ENCODE data around the gene RPGR. TPM values are rescaled to one million over a fixed set of nuclear protein-coding genes. Genes with fewer than 3 reads are reported as not detected.

RPGR gene
- total and polyA plus RNA-seq, 2 experiments from 2014 or later = 7.4 to 36.3 TPM

DNA sequence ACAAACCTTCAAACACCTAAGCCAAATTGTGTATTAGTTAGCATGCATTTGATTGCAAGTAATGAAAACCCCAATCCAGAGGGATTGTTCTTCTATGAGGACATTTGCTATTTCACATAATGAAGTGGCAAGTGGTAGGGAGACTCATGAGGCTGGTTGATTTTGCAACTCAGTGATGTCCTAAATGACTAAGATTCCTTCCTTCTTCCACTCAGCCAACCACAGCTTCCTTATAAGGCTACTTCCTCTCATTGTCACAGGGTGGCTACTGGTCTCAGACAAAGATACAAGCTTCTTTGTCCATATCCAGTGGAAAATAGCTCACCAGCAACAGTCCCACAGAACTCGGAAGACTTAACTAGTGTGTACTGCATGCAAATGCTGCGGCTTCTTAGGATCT lies 19.8 kb upstream of the RPGR start (continued):
- TF ChIP-seq, protein P1, sequence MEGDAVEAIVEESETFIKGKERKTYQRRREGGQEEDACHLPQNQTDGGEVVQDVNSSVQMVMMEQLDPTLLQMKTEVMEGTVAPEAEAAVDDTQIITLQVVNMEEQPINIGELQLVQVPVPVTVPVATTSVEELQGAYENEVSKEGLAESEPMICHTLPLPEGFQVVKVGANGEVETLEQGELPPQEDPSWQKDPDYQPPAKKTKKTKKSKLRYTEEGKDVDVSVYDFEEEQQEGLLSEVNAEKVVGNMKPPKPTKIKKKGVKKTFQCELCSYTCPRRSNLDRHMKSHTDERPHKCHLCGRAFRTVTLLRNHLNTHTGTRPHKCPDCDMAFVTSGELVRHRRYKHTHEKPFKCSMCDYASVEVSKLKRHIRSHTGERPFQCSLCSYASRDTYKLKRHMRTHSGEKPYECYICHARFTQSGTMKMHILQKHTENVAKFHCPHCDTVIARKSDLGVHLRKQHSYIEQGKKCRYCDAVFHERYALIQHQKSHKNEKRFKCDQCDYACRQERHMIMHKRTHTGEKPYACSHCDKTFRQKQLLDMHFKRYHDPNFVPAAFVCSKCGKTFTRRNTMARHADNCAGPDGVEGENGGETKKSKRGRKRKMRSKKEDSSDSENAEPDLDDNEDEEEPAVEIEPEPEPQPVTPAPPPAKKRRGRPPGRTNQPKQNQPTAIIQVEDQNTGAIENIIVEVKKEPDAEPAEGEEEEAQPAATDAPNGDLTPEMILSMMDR (conservative IDR thresholded peaks at IDR 0.05; ENCODE audit: low read depth in 2 of 2) = no peak
- TF ChIP-seq ZNF331 (CRISPR knock-in tag; IDR thresholded peaks at IDR 0.05; ENCODE audit: low read depth) = no peak

DNA sequence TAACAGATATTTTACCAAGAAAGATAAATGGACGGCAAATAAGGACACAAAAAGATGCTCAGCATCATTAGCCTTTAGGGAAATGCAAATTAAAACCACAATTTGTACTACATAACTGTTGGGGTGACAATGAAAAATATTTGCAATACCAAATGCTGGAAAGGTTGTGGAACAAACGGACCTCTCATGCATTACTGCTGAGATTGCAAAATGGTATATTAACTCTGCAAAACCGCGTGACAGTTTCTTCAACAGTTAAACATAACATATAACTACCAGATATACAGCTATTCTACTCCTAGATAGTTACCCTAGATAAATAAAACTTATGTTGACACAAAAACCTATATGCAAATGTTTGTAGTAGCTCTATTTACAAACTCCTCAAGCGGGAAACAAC lies 18.8 kb upstream of the RPGR start:
- H3K79me2 ChIP-seq (replicated peaks; ENCODE audit: insufficient read depth) = no peaks in the 10 kb centered on the region
- TF ChIP-seq, protein P2, sequence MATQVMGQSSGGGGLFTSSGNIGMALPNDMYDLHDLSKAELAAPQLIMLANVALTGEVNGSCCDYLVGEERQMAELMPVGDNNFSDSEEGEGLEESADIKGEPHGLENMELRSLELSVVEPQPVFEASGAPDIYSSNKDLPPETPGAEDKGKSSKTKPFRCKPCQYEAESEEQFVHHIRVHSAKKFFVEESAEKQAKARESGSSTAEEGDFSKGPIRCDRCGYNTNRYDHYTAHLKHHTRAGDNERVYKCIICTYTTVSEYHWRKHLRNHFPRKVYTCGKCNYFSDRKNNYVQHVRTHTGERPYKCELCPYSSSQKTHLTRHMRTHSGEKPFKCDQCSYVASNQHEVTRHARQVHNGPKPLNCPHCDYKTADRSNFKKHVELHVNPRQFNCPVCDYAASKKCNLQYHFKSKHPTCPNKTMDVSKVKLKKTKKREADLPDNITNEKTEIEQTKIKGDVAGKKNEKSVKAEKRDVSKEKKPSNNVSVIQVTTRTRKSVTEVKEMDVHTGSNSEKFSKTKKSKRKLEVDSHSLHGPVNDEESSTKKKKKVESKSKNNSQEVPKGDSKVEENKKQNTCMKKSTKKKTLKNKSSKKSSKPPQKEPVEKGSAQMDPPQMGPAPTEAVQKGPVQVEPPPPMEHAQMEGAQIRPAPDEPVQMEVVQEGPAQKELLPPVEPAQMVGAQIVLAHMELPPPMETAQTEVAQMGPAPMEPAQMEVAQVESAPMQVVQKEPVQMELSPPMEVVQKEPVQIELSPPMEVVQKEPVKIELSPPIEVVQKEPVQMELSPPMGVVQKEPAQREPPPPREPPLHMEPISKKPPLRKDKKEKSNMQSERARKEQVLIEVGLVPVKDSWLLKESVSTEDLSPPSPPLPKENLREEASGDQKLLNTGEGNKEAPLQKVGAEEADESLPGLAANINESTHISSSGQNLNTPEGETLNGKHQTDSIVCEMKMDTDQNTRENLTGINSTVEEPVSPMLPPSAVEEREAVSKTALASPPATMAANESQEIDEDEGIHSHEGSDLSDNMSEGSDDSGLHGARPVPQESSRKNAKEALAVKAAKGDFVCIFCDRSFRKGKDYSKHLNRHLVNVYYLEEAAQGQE (IDR thresholded peaks at IDR 0.05; ENCODE audit: unreplicated experiment) = no peak
- TF ChIP-seq, protein P3, sequence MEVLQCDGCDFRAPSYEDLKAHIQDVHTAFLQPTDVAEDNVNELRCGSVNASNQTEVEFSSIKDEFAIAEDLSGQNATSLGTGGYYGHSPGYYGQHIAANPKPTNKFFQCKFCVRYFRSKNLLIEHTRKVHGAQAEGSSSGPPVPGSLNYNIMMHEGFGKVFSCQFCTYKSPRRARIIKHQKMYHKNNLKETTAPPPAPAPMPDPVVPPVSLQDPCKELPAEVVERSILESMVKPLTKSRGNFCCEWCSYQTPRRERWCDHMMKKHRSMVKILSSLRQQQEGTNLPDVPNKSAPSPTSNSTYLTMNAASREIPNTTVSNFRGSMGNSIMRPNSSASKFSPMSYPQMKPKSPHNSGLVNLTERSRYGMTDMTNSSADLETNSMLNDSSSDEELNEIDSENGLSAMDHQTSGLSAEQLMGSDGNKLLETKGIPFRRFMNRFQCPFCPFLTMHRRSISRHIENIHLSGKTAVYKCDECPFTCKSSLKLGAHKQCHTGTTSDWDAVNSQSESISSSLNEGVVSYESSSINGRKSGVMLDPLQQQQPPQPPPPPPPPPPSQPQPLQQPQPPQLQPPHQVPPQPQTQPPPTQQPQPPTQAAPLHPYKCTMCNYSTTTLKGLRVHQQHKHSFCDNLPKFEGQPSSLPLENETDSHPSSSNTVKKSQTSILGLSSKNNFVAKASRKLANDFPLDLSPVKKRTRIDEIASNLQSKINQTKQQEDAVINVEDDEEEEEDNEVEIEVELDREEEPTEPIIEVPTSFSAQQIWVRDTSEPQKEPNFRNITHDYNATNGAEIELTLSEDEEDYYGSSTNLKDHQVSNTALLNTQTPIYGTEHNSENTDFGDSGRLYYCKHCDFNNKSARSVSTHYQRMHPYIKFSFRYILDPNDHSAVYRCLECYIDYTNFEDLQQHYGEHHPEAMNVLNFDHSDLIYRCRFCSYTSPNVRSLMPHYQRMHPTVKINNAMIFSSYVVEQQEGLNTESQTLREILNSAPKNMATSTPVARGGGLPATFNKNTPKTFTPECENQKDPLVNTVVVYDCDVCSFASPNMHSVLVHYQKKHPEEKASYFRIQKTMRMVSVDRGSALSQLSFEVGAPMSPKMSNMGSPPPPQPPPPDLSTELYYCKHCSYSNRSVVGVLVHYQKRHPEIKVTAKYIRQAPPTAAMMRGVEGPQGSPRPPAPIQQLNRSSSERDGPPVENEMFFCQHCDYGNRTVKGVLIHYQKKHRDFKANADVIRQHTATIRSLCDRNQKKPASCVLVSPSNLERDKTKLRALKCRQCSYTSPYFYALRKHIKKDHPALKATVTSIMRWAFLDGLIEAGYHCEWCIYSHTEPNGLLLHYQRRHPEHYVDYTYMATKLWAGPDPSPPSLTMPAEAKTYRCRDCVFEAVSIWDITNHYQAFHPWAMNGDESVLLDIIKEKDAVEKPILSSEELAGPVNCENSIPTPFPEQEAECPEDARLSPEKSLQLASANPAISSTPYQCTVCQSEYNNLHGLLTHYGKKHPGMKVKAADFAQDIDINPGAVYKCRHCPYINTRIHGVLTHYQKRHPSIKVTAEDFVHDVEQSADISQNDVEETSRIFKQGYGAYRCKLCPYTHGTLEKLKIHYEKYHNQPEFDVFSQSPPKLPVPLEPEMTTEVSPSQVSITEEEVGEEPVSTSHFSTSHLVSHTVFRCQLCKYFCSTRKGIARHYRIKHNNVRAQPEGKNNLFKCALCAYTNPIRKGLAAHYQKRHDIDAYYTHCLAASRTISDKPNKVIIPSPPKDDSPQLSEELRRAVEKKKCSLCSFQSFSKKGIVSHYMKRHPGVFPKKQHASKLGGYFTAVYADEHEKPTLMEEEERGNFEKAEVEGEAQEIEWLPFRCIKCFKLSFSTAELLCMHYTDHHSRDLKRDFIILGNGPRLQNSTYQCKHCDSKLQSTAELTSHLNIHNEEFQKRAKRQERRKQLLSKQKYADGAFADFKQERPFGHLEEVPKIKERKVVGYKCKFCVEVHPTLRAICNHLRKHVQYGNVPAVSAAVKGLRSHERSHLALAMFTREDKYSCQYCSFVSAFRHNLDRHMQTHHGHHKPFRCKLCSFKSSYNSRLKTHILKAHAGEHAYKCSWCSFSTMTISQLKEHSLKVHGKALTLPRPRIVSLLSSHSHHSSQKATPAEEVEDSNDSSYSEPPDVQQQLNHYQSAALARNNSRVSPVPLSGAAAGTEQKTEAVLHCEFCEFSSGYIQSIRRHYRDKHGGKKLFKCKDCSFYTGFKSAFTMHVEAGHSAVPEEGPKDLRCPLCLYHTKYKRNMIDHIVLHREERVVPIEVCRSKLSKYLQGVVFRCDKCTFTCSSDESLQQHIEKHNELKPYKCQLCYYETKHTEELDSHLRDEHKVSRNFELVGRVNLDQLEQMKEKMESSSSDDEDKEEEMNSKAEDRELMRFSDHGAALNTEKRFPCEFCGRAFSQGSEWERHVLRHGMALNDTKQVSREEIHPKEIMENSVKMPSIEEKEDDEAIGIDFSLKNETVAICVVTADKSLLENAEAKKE (CRISPR knock-in tag; IDR thresholded peaks at IDR 0.05) = no peak
- TF ChIP-seq, protein P4, sequence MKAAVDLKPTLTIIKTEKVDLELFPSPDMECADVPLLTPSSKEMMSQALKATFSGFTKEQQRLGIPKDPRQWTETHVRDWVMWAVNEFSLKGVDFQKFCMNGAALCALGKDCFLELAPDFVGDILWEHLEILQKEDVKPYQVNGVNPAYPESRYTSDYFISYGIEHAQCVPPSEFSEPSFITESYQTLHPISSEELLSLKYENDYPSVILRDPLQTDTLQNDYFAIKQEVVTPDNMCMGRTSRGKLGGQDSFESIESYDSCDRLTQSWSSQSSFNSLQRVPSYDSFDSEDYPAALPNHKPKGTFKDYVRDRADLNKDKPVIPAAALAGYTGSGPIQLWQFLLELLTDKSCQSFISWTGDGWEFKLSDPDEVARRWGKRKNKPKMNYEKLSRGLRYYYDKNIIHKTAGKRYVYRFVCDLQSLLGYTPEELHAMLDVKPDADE (IDR thresholded peaks at IDR 0.05) = no peak
- TF ChIP-seq ZNF114 (CRISPR knock-in tag; IDR thresholded peaks at IDR 0.05) (no peak), STAT1 (IDR thresholded peaks at IDR 0.05; ENCODE audit: unreplicated experiment) (no peak), EZH2phosphoT487 (IDR thresholded peaks at IDR 0.05; ENCODE audit: unreplicated experiment) (no peak), JUNB (IDR thresholded peaks at IDR 0.05; ENCODE audit: unreplicated experiment) (no peak)
- TF ChIP-seq, protein P1 (conservative IDR thresholded peaks at IDR 0.05; ENCODE audit: low read depth in 2 of 2) = no peak
- no peak for ATAC-seq
- peaks cover 4% of the 10 kb centered on the region for H3K27me3 Mint-ChIP-seq (ENCODE audit: insufficient read depth, low read depth, poor library complexity)
- H3K27ac Mint-ChIP-seq = no peak overlapping the region
- H3F3A ChIP-seq (replicated peaks; ENCODE audit: low read depth) = no peaks in the 10 kb centered on the region
- no peaks in the 10 kb centered on the region for H3K9me2 ChIP-seq (ENCODE audit: insufficient read depth)
- no peak overlapping the region for H3K4me3 ChIP-seq
- no peaks in the 10 kb centered on the region for H3K36me3 ChIP-seq (ENCODE audit: insufficient read depth)
- H2AFZ ChIP-seq = no peak overlapping the region
- H4K20me1 ChIP-seq (replicated peaks; ENCODE audit: insufficient read depth) = no peaks in the 10 kb centered on the region
- no peaks in the 10 kb centered on the region; the same call in 2 of the 3 replicates for H3K36me3 Mint-ChIP-seq (ENCODE audit: low read depth)
- no peaks in the 10 kb centered on the region for H3K9me3 Mint-ChIP-seq
- DNase-seq (ENCODE audit: low spot score) = no peak
- no peak overlapping the region for H3K4me3 Mint-ChIP-seq
- H3K4me2 ChIP-seq = no peak overlapping the region
- no peaks in the 10 kb centered on the region for H3K4me1 ChIP-seq (ENCODE audit: insufficient read depth)
- no peak overlapping the region for H3K27ac ChIP-seq (ENCODE audit: low read depth)
- no peaks in the 10 kb centered on the region for H3K27me3 ChIP-seq (ENCODE audit: insufficient read depth)
- no peaks in the 10 kb centered on the region; the same call in 1 of the 3 replicates for H3K4me1 Mint-ChIP-seq
